Kidney (tissue), 14 donors: Measurements from ENCODE around the gene PDK3. TPM values are rescaled to one million over a fixed set of nuclear protein-coding genes. Genes with fewer than 3 reads are reported as not detected.

Source experiments
- DNase-seq, 5 donors: peaks; one replicate each; pipeline ENCODE4 v3.0.0-alpha.2; 2013 to 2020
- FAIRE-seq: peaks from 2 replicates; lab custom pipeline; 2012; peaks lifted over from hg19 to GRCh38; lab: Jason Lieb, UNC
- H3K27ac ChIP-seq, 2 donors: one replicate each; pipeline ENCODE4 v1.7.0; 2013; ENCODE audit warnings: low read depth in 2 of 2, low read length in 2 of 2, inconsistent platforms in 1 of 2
- H3K27me3 ChIP-seq: one replicate; pipeline ENCODE4 v1.7.1; 2013; ENCODE audit warnings: low read length, inconsistent platforms; ENCODE audit not compliant: control insufficient read depth, insufficient read depth
- H3K36me3 ChIP-seq, 3 donors: one replicate each; pipeline versions ENCODE4 v1.7.0 to v1.7.1; 2013; ENCODE audit warnings: low read length in 3 of 3, control low read depth in 1 of 3, inconsistent platforms in 1 of 3; ENCODE audit not compliant: insufficient read depth in 3 of 3, control insufficient read depth in 2 of 3
- H3K4me1 ChIP-seq, 3 donors: one replicate each; pipeline versions ENCODE4 v1.7.0 to v1.7.1; 2013; ENCODE audit warnings: low read length in 3 of 3, inconsistent platforms in 1 of 3, low read depth in 1 of 3; ENCODE audit not compliant: control insufficient read depth in 2 of 3, insufficient read depth in 2 of 3
- H3K4me3 ChIP-seq, 3 donors: one replicate each; pipeline versions ENCODE4 v1.7.0 to v1.8.1; 2013; ENCODE audit warnings: low read length in 3 of 3, control low read depth in 1 of 3, inconsistent platforms in 1 of 3
- H3K9ac ChIP-seq, 3 donors: one replicate each; pipeline versions ENCODE4 v1.7.0 to v1.7.1; 2013; ENCODE audit warnings: low read length in 3 of 3, control low read depth in 1 of 3, inconsistent platforms in 1 of 3
- H3K9me3 ChIP-seq, 3 donors: one replicate each; pipeline versions ENCODE4 v1.7.0 to v1.7.1; 2013; ENCODE audit warnings: low read length in 3 of 3, control low read depth in 1 of 3, inconsistent platforms in 1 of 3; ENCODE audit not compliant: control insufficient read depth in 2 of 3, insufficient read depth in 1 of 3
- intact Hi-C: fragments of 100-400 bp; cut with DNase I; formaldehyde crosslinking; loops from one replicate; pipeline ENCODE4 v1.11.1; 2022
- polyA plus RNA-seq: library from polyadenylated mRNA; stranded (reverse); fragments of 350-450 nt; fragmentation: Illumina TruSeq; extraction: RNeasy Lipid Tissue Mini Kit (QIAGEN cat#74804); gene quantifications from one replicate; pipeline ENCODE4 v1.2.3, GENCODE V29; 2014; ENCODE audit warnings: low read depth, low replicate concordance; ENCODE audit not compliant: insufficient read depth
- total RNA-seq: library from RNA; stranded (reverse); fragmentation: NEBNext Ultra II Directional; extraction: Animal tissue kit (Norgen Biotek cat#: 25700); gene quantifications from one replicate; pipeline ENCODE4 v1.2.1, GENCODE V29; 2021
- TF ChIP-seq, protein P1 (sequence below): IDR thresholded peaks from 3 replicates; pipeline ENCODE4 v1.5.1; 2012; ENCODE audit warnings: mild to moderate bottlenecking, moderate library complexity, borderline replicate concordance; ENCODE audit not compliant: insufficient read depth; ENCODE audit errors: extremely low read depth
- donor health status: control.
- donor health status: control.
- donor health status: control.
- donor health status: control.
- donor health status: control.
- donor health status: DM: yes; HTN: yes; CAD: no.
- donor health status: Normal renal cell carcinoma (clear cell type).

Gene PDK3
- total and polyA plus RNA-seq, 2 donors from 2014 or later: 8.8 to 17.0 TPM

DNA sequence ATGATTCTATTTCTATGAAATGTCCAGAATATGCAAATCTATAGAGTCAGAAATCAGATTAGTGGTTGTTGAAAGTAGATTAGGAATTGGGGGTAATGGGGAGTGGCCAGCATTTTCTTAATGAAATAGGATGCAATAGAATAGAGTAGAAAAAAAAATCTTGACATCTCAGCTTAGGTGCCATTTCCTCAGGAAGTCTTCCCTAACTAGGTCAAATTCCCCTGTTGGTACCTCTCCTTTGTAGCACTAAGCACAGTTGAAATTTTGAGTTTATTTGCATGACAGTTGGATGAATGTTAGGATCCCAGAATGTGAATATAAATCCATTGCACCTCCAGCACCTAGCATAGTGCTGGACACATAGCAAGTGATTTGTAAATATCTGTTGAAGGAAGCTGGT, 30.0 kb upstream of the PDK3 start:
- no peaks in the 10 kb centered on the region for H3K36me3 ChIP-seq
- H3K27ac ChIP-seq: no peak overlapping the region
- DNase-seq: no peak
- H3K9me3 ChIP-seq: no peaks in the 10 kb centered on the region
- H3K27me3 ChIP-seq: no peaks in the 10 kb centered on the region
- no peaks in the 10 kb centered on the region for H3K4me1 ChIP-seq
- H3K4me3 ChIP-seq: no peak overlapping the region
- no peak for FAIRE-seq
- H3K9ac ChIP-seq: no peak overlapping the region
- intact Hi-C loops: no loop called here
- TF ChIP-seq, protein P1, sequence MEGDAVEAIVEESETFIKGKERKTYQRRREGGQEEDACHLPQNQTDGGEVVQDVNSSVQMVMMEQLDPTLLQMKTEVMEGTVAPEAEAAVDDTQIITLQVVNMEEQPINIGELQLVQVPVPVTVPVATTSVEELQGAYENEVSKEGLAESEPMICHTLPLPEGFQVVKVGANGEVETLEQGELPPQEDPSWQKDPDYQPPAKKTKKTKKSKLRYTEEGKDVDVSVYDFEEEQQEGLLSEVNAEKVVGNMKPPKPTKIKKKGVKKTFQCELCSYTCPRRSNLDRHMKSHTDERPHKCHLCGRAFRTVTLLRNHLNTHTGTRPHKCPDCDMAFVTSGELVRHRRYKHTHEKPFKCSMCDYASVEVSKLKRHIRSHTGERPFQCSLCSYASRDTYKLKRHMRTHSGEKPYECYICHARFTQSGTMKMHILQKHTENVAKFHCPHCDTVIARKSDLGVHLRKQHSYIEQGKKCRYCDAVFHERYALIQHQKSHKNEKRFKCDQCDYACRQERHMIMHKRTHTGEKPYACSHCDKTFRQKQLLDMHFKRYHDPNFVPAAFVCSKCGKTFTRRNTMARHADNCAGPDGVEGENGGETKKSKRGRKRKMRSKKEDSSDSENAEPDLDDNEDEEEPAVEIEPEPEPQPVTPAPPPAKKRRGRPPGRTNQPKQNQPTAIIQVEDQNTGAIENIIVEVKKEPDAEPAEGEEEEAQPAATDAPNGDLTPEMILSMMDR: no peak

DNA sequence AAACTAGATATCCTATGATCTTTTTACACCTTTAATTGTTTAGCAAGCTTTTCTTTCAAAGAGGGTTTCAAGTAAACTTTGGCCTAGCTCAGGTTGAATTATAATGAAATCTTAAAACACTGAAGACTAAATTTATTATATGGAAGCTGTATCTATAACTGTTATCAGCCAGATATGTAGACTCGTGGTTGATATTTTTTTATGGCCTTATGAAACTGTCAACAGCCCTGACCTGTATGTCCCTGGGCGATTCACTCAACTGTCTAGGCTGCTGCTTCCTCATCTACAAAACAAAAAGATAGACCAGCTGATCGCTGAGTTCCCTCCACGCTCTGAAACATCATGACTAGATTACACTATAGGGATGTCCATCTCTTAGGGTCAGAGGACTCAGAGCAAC, 21.2 kb upstream of the PDK3 start:
- no peaks in the 10 kb centered on the region for H3K4me1 ChIP-seq
- DNase-seq (no peak), FAIRE-seq (no peak)
- TF ChIP-seq, protein P1: no peak
- no peaks in the 10 kb centered on the region for H3K27me3 ChIP-seq
- no peak overlapping the region for H3K27ac ChIP-seq
- no peaks in the 10 kb centered on the region for H3K36me3 ChIP-seq
- no peaks in the 10 kb centered on the region for H3K9me3 ChIP-seq
- no peak overlapping the region for H3K9ac ChIP-seq
- H3K4me3 ChIP-seq: no peak overlapping the region
- intact Hi-C loops: no loop called here

- Histone ChIP-seq H3K27ac (no peak overlapping the region), H3K4me1 (no peaks in the 10 kb centered on the region), H3K27me3 (no peaks in the 10 kb centered on the region), H3K9ac (no peak overlapping the region), H3K4me3 (no peak overlapping the region), H3K9me3 (no peaks in the 10 kb centered on the region), H3K36me3 (no peaks in the 10 kb centered on the region)
- intact Hi-C loops: no loop called here
- TF ChIP-seq, protein P1: no peak
- no peak for DNase-seq
- FAIRE-seq: no peak
Observed at GRCh38 chrX:24444645-24445044, 20.4 kb upstream of the PDK3 start.

- Histone ChIP-seq H3K4me1 (no peaks in the 10 kb centered on the region), H3K27me3 (peaks cover 4% of the 10 kb centered on the region), H3K9ac (no peak overlapping the region), H3K27ac (no peak overlapping the region), H3K36me3 (no peaks in the 10 kb centered on the region), H3K9me3 (no peaks in the 10 kb centered on the region), H3K4me3 (no peak overlapping the region)
- TF ChIP-seq, protein P1: no peak
- intact Hi-C loops: no loop called here
- no peak for DNase-seq
- FAIRE-seq: peak; percentile 29
Observed at GRCh38 chrX:24448762-24449250, 16.3 kb upstream of the PDK3 start.
